NB4 (cell line): ENCODE data around the gene AGBL4.

Experiments used
- DNase-seq: peaks from one replicate; pipeline ENCODE4 v3.0.0; 2010; ENCODE audit warnings: low read depth
- H3K4me3 ChIP-seq: one replicate; pipeline ENCODE4 v1.5.1; 2011; ENCODE audit warnings: mild to moderate bottlenecking, low read depth, low read length, moderate library complexity
- MYC ChIP-seq: IDR thresholded peaks from 2 replicates; pipeline ENCODE4 v1.6.1; 2011; ENCODE audit warnings: low read depth, low read length
- POLR2A ChIP-seq: IDR thresholded peaks from 2 replicates; pipeline ENCODE4 v1.6.1; 2011; ENCODE audit warnings: mild to moderate bottlenecking; ENCODE audit not compliant: insufficient read length; ENCODE audit errors: extremely low read depth
- TF ChIP-seq, protein P1 (sequence below): IDR thresholded peaks from one replicate; pipeline ENCODE4 v1.5.1; 2012; ENCODE audit warnings: low read depth, low read length
- TF ChIP-seq, protein P2 (sequence below): IDR thresholded peaks from 2 replicates; pipeline ENCODE4 v1.6.1; 2011; ENCODE audit warnings: low read depth, low read length

The AGBL4 gene

DNA sequence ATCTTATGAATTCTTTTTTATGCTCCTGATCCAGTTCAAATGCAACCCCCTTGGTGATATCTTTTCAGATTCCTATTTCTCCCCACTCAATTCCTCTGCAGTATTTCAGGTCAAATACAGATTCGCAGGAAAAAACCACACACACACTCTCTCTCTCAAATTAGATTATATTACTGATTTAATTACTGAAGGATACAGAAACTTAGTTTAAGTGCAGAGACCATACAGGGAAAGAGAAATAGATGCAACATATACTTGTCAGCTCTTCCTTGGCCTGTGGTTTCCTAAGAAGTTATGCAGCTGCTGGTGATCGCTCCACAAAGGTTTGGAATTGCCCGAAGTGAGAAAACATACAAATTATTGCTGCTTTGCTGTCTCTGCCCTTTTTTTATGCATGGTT, 400.9 kb downstream of the AGBL4 start:
- DNase-seq, result no peak
- TF ChIP-seq, protein P1, sequence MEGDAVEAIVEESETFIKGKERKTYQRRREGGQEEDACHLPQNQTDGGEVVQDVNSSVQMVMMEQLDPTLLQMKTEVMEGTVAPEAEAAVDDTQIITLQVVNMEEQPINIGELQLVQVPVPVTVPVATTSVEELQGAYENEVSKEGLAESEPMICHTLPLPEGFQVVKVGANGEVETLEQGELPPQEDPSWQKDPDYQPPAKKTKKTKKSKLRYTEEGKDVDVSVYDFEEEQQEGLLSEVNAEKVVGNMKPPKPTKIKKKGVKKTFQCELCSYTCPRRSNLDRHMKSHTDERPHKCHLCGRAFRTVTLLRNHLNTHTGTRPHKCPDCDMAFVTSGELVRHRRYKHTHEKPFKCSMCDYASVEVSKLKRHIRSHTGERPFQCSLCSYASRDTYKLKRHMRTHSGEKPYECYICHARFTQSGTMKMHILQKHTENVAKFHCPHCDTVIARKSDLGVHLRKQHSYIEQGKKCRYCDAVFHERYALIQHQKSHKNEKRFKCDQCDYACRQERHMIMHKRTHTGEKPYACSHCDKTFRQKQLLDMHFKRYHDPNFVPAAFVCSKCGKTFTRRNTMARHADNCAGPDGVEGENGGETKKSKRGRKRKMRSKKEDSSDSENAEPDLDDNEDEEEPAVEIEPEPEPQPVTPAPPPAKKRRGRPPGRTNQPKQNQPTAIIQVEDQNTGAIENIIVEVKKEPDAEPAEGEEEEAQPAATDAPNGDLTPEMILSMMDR, result no peak
- no peak for TF ChIP-seq MYC
- TF ChIP-seq, protein P2, sequence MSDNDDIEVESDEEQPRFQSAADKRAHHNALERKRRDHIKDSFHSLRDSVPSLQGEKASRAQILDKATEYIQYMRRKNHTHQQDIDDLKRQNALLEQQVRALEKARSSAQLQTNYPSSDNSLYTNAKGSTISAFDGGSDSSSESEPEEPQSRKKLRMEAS, result no peak
- no peak for TF ChIP-seq POLR2A
- H3K4me3 ChIP-seq, result no peak overlapping the region

DNA sequence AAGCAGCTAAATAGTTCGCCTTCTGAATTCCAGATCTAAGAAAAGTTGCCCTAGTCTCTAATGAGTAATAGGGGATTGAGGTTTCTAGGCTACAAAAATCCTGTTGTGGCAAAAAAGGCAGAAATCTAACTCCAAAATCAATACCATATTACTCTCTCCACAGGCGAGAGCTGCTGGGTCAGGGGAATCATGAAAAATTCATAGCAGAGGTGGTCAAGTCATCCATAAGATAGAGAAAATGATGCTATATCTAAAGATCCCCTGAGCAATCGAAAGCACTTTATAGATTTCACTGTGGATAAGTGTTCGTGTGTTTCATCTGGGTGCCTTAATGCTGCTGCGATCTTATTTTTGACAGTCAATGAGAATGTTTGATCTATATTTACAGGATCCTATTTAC, 417.7 kb downstream of the AGBL4 start:
- no peak for DNase-seq
- H3K4me3 ChIP-seq, result no peak overlapping the region
- no peak for TF ChIP-seq POLR2A
- TF ChIP-seq, protein P1, result no peak
- TF ChIP-seq, protein P2, result no peak
- no peak for TF ChIP-seq MYC

DNA sequence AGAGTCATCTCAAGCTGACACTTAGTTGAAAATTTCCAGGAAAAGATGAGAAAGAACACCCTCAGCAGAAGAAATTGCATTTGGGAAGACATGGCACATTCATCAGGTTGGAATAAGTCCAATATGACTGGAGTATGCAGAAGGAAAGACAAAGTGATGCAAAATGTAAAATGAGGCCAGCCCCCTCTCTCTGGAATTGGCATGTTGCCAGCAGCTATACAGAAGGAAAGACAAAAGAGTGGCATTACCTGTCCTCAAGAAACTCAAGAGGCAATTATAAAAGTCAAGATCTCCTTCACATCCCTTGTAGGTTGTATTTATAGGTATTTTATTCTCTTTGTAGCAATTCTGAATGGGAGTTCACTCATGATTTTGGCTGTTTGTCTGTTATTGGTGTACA, 426.3 kb downstream of the AGBL4 start:
- TF ChIP-seq, protein P2, result no peak
- no peak for TF ChIP-seq POLR2A
- TF ChIP-seq MYC, result no peak
- TF ChIP-seq, protein P1, result no peak
- no peak for DNase-seq

DNA sequence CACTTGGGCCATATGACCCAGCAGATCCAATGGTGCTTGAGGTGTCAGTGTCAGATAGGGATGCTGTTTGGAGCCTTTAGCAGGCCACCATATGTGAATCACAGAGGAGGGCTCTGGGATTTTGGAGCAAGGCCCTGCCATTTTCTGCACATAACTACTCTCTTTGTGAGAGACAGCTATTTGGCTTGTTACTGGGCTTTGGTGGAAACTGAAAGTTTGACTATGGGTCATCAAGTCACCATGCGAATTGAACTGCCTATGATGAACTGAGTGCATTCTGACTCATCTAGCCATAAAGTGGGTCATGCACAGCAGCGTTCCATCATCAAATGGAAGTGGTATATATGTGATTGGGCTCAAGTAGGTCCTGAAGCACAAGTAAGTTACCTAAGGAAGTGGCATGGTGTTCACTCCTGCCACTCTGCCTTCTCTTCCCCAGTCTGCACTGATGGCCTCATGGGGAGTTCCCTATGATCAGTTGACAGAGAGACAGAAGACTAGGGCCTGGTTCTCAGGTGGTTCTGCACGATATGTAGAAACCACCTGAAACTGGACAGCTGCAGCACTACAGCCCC, 447.3 kb downstream of the AGBL4 start:
- no peak for DNase-seq
- TF ChIP-seq, protein P1, result no peak
- no peak overlapping the region for H3K4me3 ChIP-seq

More for the DNA sequence above, 426.3 kb downstream of the AGBL4 start:
- H3K4me3 ChIP-seq, result no peak overlapping the region

DNA sequence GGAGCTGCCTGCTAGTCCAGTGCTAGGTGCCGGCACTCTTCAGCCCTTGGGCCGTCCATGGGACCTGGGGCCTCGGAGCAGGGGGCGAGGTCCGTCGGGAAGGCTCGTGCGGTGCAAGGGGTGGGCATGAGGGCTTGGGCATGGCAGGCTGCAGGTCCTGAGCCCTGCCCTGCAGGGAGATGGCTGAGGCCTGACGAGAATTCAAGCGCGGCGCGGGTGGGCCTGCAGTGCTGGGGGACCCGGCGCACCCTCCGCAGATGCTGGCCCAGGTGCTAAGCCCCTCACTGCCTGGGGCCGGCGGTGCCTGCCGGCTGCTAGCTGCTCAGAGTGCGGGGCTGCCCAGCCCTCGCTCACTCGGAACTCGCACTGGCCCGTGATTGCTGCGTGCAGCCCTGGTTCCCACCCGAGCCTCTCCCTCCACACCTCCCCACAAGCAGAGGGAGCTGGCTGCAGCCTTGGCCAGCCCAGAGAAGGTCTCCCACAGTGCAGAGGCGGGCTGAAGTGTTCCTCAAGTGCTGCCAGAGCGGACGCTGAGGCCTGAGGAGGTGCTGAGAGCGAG, 467.0 kb downstream of the AGBL4 start:
- DNase-seq, result no peak
- TF ChIP-seq, protein P2, result no peak
- TF ChIP-seq, protein P1, result no peak
- TF ChIP-seq POLR2A (no peak), MYC (no peak)
- no peak overlapping the region for H3K4me3 ChIP-seq

DNA sequence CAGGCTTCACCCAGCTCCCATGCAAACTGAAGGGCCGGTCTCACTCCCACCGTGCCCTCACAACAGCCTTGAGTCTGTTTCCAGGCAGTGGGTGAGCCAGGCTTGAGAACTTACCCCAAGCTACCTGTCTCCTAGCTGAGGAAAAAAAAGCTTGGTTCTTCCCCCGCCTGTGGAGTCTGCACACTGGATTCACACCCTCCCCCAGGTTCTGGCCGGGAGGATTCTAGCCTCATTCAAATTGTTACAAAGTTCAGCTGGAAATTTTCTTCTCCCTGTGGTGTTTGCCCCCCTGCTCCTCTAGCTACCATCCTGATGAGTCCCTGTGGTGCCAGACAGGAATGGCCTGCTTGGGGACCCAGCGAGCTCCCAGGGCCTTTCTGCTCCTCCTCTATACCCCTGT, 471.7 kb downstream of the AGBL4 start:
- TF ChIP-seq, protein P2, result no peak
- TF ChIP-seq, protein P1, result no peak
- TF ChIP-seq MYC, result no peak
- TF ChIP-seq POLR2A, result no peak
- no peak overlapping the region for H3K4me3 ChIP-seq
- DNase-seq, result no peak
